ENCODE measurements around the gene FBXL13. TPM values are rescaled to one million over a fixed set of nuclear protein-coding genes. Genes with fewer than 3 reads are reported as not detected.

FBXL13 gene
- polyA plus RNA-seq, 10 donors = 0.34 to 1.3 (median 0.47) TPM

Other genes starting within 250 kb of the FBXL13 start
- gene LRRC17, start 161.8 kb downstream of the FBXL13 start, polyA plus RNA-seq (ENCODE audit: insufficient read length in 10 of 10) = 10 to 100 TPM; 28.5 to 63.5 (median 39.1) TPM
- gene ARMC10, start 344 bp upstream of the FBXL13 start, polyA plus RNA-seq (ENCODE audit: insufficient read length in 10 of 10) = 10 to 100 TPM; 20.9 to 31.6 (median 24.8) TPM
- gene NAPEPLD, start 74.3 kb upstream of the FBXL13 start, polyA plus RNA-seq (ENCODE audit: insufficient read length in 10 of 10) = 10 to 100 TPM; 11.0 to 20.5 (median 14.7) TPM
- gene PMPCB, start 222.6 kb upstream of the FBXL13 start, polyA plus RNA-seq (ENCODE audit: insufficient read length in 10 of 10) = 10 to 100 TPM; 52.8 to 70.5 (median 63.1) TPM

All from muscle of back (tissue), 10 donors.